SK-N-SH treated with all-trans-retinoic acid at 6 μM for 48 hours (cell line): Measurements from ENCODE around the gene RITA1.

Source experiments
- BACH2 ChIP-seq: fragments of 250-450 bp; sonication (Bioruptor Pico); IDR thresholded peaks from 2 replicates; pipeline ENCODE4 v1.9.0; 2021; ENCODE audit warnings: mild to moderate bottlenecking, borderline replicate concordance
- ESRRG ChIP-seq: fragments of 250-450 bp; sonication (Bioruptor Pico); IDR thresholded peaks from 2 replicates; pipeline ENCODE4 v1.6.1; 2021; ENCODE audit warnings: mild to moderate bottlenecking
- ISL1 ChIP-seq: fragments of 250-450 bp; sonication (Bioruptor Pico); IDR thresholded peaks from 2 replicates; pipeline ENCODE4 v2.1.2; 2022; ENCODE audit warnings: mild to moderate bottlenecking, moderate library complexity
- PPARA ChIP-seq: fragments of 250-450 bp; sonication (Bioruptor Pico); IDR thresholded peaks from 2 replicates; pipeline ENCODE4 v1.5.0; 2020; ENCODE audit warnings: mild to moderate bottlenecking, borderline replicate concordance
- TCF4 ChIP-seq: fragments of 250-450 bp; sonication (Bioruptor Pico); IDR thresholded peaks from 2 replicates; pipeline ENCODE4 v1.8.0; 2021; ENCODE audit warnings: mild to moderate bottlenecking, moderate library complexity, borderline replicate concordance
- TOX ChIP-seq: fragments of 250-450 bp; sonication (Bioruptor Pico); IDR thresholded peaks from 2 replicates; pipeline ENCODE4 v1.8.0; 2021; ENCODE audit warnings: mild to moderate bottlenecking, moderate library complexity, borderline replicate concordance
- ZNF565 ChIP-seq: fragments of 450-650 bp; formaldehyde crosslinking; conservative IDR thresholded peaks from 2 replicates; pipeline ENCODE4 v1.5.0; 2020; ENCODE audit warnings: low read depth, mild to moderate bottlenecking, moderate library complexity
- TF ChIP-seq, protein P1 (sequence below): fragments of 250-450 bp; sonication (Bioruptor Pico); IDR thresholded peaks from 2 replicates; pipeline ENCODE4 v1.5.1; 2021; ENCODE audit warnings: mild to moderate bottlenecking, moderate library complexity
- TF ChIP-seq, protein P2 (sequence below): fragments of 250-450 bp; sonication (Bioruptor Pico); IDR thresholded peaks from 2 replicates; pipeline ENCODE4 v1.8.0; 2020; ENCODE audit warnings: mild to moderate bottlenecking, moderate library complexity, borderline replicate concordance

DNA sequence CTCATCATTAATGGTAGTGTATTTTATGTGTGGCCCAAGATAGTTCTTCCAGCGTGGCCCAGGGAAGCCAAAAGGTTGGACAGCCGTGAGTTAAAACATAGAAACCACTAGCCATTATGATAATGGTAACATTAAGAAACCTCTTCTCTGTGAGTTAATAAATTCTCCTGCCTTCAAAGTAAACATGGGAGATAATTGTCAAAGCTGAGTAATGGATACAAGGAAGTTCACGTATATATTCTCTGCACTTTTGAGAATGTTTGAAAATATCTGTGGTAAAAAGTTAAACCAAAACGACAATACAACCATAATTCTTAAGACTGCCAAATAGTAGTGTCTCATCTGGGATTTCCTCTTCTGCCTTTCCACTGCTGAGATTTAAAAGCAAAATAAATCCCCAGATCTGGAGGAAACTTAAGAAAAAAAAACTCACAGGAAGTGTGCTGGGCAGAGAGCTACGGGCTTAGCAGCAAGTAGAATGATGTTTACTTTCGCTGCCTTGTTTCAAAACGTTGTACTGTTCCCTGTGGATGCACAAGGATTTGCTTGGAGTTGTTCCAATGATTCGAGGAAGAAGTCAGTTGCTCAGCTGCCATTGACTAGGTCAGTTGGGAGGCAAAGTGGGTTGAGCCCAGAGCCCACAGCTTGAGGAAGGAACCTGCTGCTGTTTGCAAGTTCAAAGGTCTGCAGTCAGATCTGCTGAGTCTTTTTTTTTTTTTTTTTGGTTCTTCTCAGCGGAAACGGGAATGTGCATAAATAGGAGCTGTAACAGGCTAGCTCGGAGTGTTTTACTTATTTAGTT, 37.4 kb downstream of the RITA1 start:
- TF ChIP-seq ISL1 (CRISPR knock-in tag) (no peak), PPARA (CRISPR knock-in tag) (no peak), ESRRG (CRISPR knock-in tag) (no peak), BACH2 (CRISPR knock-in tag) (no peak), TOX (CRISPR knock-in tag) (no peak), TCF4 (no peak), ZNF565 (CRISPR knock-in tag) (no peak)
- TF ChIP-seq, protein P1, sequence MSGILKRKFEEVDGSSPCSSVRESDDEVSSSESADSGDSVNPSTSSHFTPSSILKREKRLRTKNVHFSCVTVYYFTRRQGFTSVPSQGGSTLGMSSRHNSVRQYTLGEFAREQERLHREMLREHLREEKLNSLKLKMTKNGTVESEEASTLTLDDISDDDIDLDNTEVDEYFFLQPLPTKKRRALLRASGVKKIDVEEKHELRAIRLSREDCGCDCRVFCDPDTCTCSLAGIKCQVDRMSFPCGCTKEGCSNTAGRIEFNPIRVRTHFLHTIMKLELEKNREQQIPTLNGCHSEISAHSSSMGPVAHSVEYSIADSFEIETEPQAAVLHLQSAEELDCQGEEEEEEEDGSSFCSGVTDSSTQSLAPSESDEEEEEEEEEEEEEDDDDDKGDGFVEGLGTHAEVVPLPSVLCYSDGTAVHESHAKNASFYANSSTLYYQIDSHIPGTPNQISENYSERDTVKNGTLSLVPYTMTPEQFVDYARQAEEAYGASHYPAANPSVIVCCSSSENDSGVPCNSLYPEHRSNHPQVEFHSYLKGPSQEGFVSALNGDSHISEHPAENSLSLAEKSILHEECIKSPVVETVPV (CRISPR knock-in tag), result no peak
- TF ChIP-seq, protein P2, sequence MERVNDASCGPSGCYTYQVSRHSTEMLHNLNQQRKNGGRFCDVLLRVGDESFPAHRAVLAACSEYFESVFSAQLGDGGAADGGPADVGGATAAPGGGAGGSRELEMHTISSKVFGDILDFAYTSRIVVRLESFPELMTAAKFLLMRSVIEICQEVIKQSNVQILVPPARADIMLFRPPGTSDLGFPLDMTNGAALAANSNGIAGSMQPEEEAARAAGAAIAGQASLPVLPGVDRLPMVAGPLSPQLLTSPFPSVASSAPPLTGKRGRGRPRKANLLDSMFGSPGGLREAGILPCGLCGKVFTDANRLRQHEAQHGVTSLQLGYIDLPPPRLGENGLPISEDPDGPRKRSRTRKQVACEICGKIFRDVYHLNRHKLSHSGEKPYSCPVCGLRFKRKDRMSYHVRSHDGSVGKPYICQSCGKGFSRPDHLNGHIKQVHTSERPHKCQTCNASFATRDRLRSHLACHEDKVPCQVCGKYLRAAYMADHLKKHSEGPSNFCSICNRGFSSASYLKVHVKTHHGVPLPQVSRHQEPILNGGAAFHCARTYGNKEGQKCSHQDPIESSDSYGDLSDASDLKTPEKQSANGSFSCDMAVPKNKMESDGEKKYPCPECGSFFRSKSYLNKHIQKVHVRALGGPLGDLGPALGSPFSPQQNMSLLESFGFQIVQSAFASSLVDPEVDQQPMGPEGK (CRISPR knock-in tag), result no peak
